B cell (primary cell): ENCODE data around the gene OCA2. TPM values are rescaled to one million over a fixed set of nuclear protein-coding genes. Genes with fewer than 3 reads are reported as not detected.

ENCODE experiments used
- ATAC-seq: fragments of 200-7000 bp; cut with Tn5 transposase; one replicate; pipeline ENCODE4 v1.10.0; 2021; ENCODE audit warnings: low read depth, mild to moderate bottlenecking, moderate number of reproducible peaks, moderate library complexity
- CTCF ChIA-PET: fragments of 350-600 bp; sonication (Branson Sonifier 250); formaldehyde crosslinking; loops from one replicate; lab custom pipeline; 2021; ENCODE audit warnings: antibody characterized with exemption, inconsistent platforms; lab: Charles Lee
- POLR2A ChIA-PET: fragments of 350-600 bp; sonication (Branson Sonifier 250); formaldehyde crosslinking; loops from one replicate; lab custom pipeline; 2021; ENCODE audit warnings: antibody characterized with exemption; lab: Charles Lee
- DNase-seq: peaks from one replicate; pipeline ENCODE4 v3.0.0; 2013
- H2AFZ ChIP-seq: 2 replicates; pipeline ENCODE4 v1.6.1; 2012; ENCODE audit warnings: mild to moderate bottlenecking, low read depth, low read length; ENCODE audit not compliant: insufficient read depth, poor library complexity, severe bottlenecking
- H3K27ac ChIP-seq, 2 donors: 1 replicate in 1 of 2; 2 replicates in 1 of 2; pipeline ENCODE4 v1.5.1; 2012 to 2013; ENCODE audit warnings: low read length in 2 of 2, mild to moderate bottlenecking in 2 of 2, moderate library complexity in 1 of 2
- H3K27me3 ChIP-seq, 4 experiments: fragments of 200-600 bp in 1 of 4; sonication (generic) in 1 of 4; replicated peaks in 1 of 4; 1 replicate in 2 of 4; 2 replicates in 2 of 4; pipeline versions ENCODE4 v1.6.1 to v1.7.0; 2013 to 2016; ENCODE audit warnings: low read length in 3 of 4, mild to moderate bottlenecking in 2 of 4, mixed read lengths in 1 of 4, moderate library complexity in 1 of 4; ENCODE audit not compliant: insufficient read depth in 4 of 4, control insufficient read depth in 3 of 4; ENCODE audit errors: control extremely low read depth in 1 of 4
- H3K36me3 ChIP-seq, 2 experiments: replicated peaks in 1 of 2; 1 replicate in 1 of 2; 2 replicates in 1 of 2; pipeline versions ENCODE4 v1.6.1 to v1.7.1; 2013; ENCODE audit warnings: low read length in 1 of 2; ENCODE audit not compliant: insufficient read depth in 2 of 2, control insufficient read depth in 1 of 2; ENCODE audit errors: control extremely low read depth in 1 of 2, extremely low read depth in 1 of 2
- H3K4me1 ChIP-seq, 2 donors: fragments of 200-600 bp in 1 of 2; sonication (generic) in 1 of 2; 1 replicate in 1 of 2; 2 replicates in 1 of 2; pipeline versions ENCODE4 v1.5.1 to v1.6.1; 2013 to 2017; ENCODE audit warnings: low read length in 2 of 2; ENCODE audit not compliant: control insufficient read depth in 2 of 2, insufficient read depth in 2 of 2
- H3K4me2 ChIP-seq: replicated peaks from 2 replicates; pipeline ENCODE3; 2012; ENCODE audit warnings: mild to moderate bottlenecking, low read depth, low read length; ENCODE audit not compliant: poor library complexity, severe bottlenecking
- H3K4me3 ChIP-seq, 5 experiments: fragments of 200-600 bp in 1 of 5; sonication (generic) in 1 of 5; 1 replicate in 3 of 5; 2 replicates in 2 of 5; pipeline versions ENCODE4 v1.5.1 to v1.7.0; 2011 to 2016; ENCODE audit warnings: low read length in 4 of 5, mild to moderate bottlenecking in 4 of 5, low read depth in 2 of 5, control low read depth in 1 of 5, moderate library complexity in 1 of 5; ENCODE audit not compliant: insufficient read depth in 1 of 5; ENCODE audit errors: control extremely low read depth in 1 of 5, extremely low read depth in 1 of 5
- H3K79me2 ChIP-seq: fragments of 200-600 bp; sonication (generic); one replicate; pipeline ENCODE4 v1.6.0; 2016; ENCODE audit warnings: low read length; ENCODE audit not compliant: control insufficient read depth, insufficient read depth
- H3K9ac ChIP-seq: fragments of 200-600 bp; sonication (generic); 2 replicates; pipeline ENCODE4 v1.6.1; 2017; ENCODE audit warnings: mild to moderate bottlenecking, low read length, moderate library complexity
- H3K9me3 ChIP-seq, 3 donors: one replicate each; pipeline versions ENCODE4 v1.6.1 to v1.7.1; 2013; ENCODE audit warnings: low read length in 2 of 3; ENCODE audit not compliant: control insufficient read depth in 2 of 3, insufficient read depth in 1 of 3; ENCODE audit errors: control extremely low read depth in 1 of 3
- H4K20me1 ChIP-seq: 2 replicates; pipeline ENCODE4 v1.6.0; 2012; ENCODE audit warnings: mild to moderate bottlenecking, low read length; ENCODE audit not compliant: insufficient read depth, control insufficient read depth, poor library complexity, severe bottlenecking
- H3K27ac Mint-ChIP-seq: one replicate; pipeline ENCODE4 v1.8.0; 2021; ENCODE audit warnings: mixed read lengths
- H3K27me3 Mint-ChIP-seq: one replicate; pipeline ENCODE4 v1.8.0; 2021; ENCODE audit warnings: mixed read lengths
- H3K4me1 Mint-ChIP-seq: one replicate; pipeline ENCODE4 v1.8.0; 2021; ENCODE audit warnings: mixed read lengths
- H3K4me3 Mint-ChIP-seq: one replicate; pipeline ENCODE4 v1.8.0; 2021; ENCODE audit warnings: mixed read lengths
- H3K9me3 Mint-ChIP-seq: one replicate; pipeline ENCODE4 v1.8.0; 2022; ENCODE audit warnings: mixed read lengths; ENCODE audit not compliant: insufficient read depth
- EZH2 ChIP-seq: IDR thresholded peaks from 2 replicates; pipeline ENCODE4 v1.6.1; 2012; ENCODE audit warnings: borderline replicate concordance, low read depth, mild to moderate bottlenecking, moderate library complexity, low read length; ENCODE audit not compliant: insufficient read depth, poor library complexity, severe bottlenecking
- WGBS: methylation state at CpG from one replicate; pipeline ENCODE4 v1.1.5; 2013; ENCODE audit warnings: missing lambda C conversion rate; ENCODE audit not compliant: insufficient coverage; 5-methylcytosine and 5-hydroxymethylcytosine counted together
- intact Hi-C: fragments of 100-400 bp; cut with micrococcal nuclease; formaldehyde crosslinking; loops from one replicate; pipeline ENCODE4 v1.10.0; 2022
- polyA plus RNA-seq: library from polyadenylated mRNA; depleted of rRNA; stranded (reverse); fragments of >200 nt; gene quantifications from 2 replicates; pipeline ENCODE4 v1.2.3, GENCODE V29; 2012
- total RNA-seq, 2 donors: library from RNA; stranded (reverse); fragments of 120-200 nt in 1 of 2; gene quantifications; 1 replicate in 1 of 2; 2 replicates in 1 of 2; pipeline versions ENCODE4 v1.2.3 to v1.2.4, GENCODE V29; 2013 to 2022
- TF ChIP-seq, protein P1 (sequence below): fragments of 200-600 bp; IDR thresholded peaks from one replicate; pipeline ENCODE4 v1.8.0; 2022; ENCODE audit warnings: antibody characterized with exemption, mild to moderate bottlenecking

The OCA2 gene
- total and polyA plus RNA-seq, 2 donors (not counting 1 experiment from before 2014, with no cell fraction given), result 0.12 TPM; not detected in 1

DNA sequence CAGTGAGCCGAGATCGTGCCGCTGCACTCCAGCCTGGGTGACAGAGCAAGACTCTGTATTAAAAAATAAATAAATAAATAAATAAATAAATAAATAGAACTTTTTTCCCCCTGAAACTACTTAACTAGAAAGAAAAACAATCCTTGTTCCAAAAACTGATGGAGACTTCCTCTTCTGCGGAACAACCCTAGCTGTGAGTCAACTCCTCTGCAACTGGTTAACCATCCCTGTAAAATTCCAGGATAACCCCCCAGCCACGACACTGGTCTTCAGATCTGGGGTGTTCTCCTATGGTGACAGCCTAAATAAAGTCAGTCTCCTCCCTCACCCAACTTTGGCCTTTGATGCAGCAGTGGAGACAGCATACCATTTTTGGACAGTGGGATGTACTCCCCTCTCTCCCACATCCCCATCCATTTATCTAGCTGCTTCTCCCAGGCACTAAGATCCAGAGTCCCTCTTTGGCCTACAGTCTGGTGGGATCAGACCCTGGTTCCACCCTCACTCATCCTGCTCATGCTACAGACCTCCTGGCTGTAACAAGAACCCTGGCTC, 352.6 kb downstream of the OCA2 start:
- Histone ChIP-seq H3K27ac (no peak overlapping the region), H3K79me2 (no peaks in the 10 kb centered on the region), H3K9me3 (peaks cover 0 to 8% (median 0%) of the 10 kb centered on the region in 3 donors), H3K4me1 (no peaks in the 10 kb centered on the region), H2AFZ (no peak overlapping the region), H3K36me3 (no peaks in the 10 kb centered on the region), H3K27me3 (no peaks in the 10 kb centered on the region), H4K20me1 (no peaks in the 10 kb centered on the region), H3K4me2 (no peak overlapping the region), H3K4me3 (no peak overlapping the region), H3K9ac (no peak overlapping the region)
- TF ChIP-seq EZH2, result no peak
- TF ChIP-seq, protein P1, sequence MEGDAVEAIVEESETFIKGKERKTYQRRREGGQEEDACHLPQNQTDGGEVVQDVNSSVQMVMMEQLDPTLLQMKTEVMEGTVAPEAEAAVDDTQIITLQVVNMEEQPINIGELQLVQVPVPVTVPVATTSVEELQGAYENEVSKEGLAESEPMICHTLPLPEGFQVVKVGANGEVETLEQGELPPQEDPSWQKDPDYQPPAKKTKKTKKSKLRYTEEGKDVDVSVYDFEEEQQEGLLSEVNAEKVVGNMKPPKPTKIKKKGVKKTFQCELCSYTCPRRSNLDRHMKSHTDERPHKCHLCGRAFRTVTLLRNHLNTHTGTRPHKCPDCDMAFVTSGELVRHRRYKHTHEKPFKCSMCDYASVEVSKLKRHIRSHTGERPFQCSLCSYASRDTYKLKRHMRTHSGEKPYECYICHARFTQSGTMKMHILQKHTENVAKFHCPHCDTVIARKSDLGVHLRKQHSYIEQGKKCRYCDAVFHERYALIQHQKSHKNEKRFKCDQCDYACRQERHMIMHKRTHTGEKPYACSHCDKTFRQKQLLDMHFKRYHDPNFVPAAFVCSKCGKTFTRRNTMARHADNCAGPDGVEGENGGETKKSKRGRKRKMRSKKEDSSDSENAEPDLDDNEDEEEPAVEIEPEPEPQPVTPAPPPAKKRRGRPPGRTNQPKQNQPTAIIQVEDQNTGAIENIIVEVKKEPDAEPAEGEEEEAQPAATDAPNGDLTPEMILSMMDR, result no peak
- DNase-seq (no peak), ATAC-seq (no peak)
- Mint-ChIP-seq H3K4me3 (no peak overlapping the region), H3K27me3 (no peaks in the 10 kb centered on the region), H3K27ac (no peak overlapping the region), H3K4me1 (no peaks in the 10 kb centered on the region), H3K9me3 (peaks cover 4% of the 10 kb centered on the region)
- POLR2A ChIA-PET, result no interaction called here
- 72% methylated on average over 2 of the region's 5 CpGs for WGBS
- intact Hi-C loops, result no loop called here
- CTCF ChIA-PET, result no interaction called here

DNA sequence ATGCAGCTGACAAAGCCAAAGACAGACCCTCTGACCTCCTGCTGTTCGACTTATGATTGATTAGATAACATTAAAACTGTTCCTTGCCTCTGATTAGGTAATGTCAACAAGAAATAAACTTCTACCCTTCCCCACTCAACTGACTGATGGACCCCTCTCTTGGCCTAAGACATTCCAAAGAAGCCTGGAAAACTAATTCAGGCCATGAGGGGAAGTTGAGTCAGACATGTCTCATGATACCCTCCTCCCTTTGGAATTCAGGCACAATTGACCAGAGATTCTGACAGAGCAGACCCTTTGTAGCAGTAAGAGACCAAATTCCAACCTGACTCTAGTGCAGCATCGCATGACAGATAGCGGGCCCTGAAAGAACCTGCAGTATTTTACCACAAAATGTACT, 354.5 kb downstream of the OCA2 start:
- TF ChIP-seq, protein P1, result no peak
- TF ChIP-seq EZH2, result no peak
- 100% methylated on average over 1 of the region's 3 CpGs for WGBS
- POLR2A ChIA-PET, result no interaction called here

More for the DNA sequence above, 354.5 kb downstream of the OCA2 start:
- Mint-ChIP-seq H3K4me3 (no peak overlapping the region), H3K27ac (no peak overlapping the region), H3K9me3 (peaks cover 4% of the 10 kb centered on the region), H3K4me1 (no peaks in the 10 kb centered on the region), H3K27me3 (no peaks in the 10 kb centered on the region)
- Histone ChIP-seq H3K9ac (no peak overlapping the region), H3K9me3 (peaks cover 0 to 13% (median 0%) of the 10 kb centered on the region in 3 donors), H3K4me1 (no peaks in the 10 kb centered on the region), H3K79me2 (no peaks in the 10 kb centered on the region), H3K36me3 (no peaks in the 10 kb centered on the region), H3K27ac (no peak overlapping the region), H4K20me1 (no peaks in the 10 kb centered on the region), H3K4me3 (no peak overlapping the region), H3K4me2 (no peak overlapping the region), H3K27me3 (no peaks in the 10 kb centered on the region), H2AFZ (no peak overlapping the region)
- DNase-seq (no peak), ATAC-seq (no peak)
- CTCF ChIA-PET, result no interaction called here
- intact Hi-C loops, result no loop called here
